OCI-LY3 (cell line): ENCODE measurements around the gene DUSP9.
"Not testable (repeated sequence)": the region's sequence is repeated elsewhere in the genome, so short reads cannot be mapped to it uniquely, and the experiment has no call there.

Source experiments
- H2AFZ ChIP-seq: fragments of 200-600, 300-600 bp; shearing (Covaris generic); 2 replicates; pipeline ENCODE4 v1.6.0; 2014; ENCODE audit warnings: antibody characterized with exemption, low read depth, low read length
- H3K27ac ChIP-seq: fragments of 200-600, 300-600 bp; sonication (generic); 2 replicates; pipeline ENCODE4 v1.5.1; 2014; ENCODE audit warnings: mild to moderate bottlenecking, low read length, moderate library complexity, mixed read lengths
- H3K27me3 ChIP-seq: fragments of 200-600, 300-600 bp; sonication (generic); 2 replicates; pipeline ENCODE4 v1.6.1; 2014; ENCODE audit warnings: low read depth, low read length, mixed read lengths
- H3K36me3 ChIP-seq: fragments of 200-600, 300-600 bp; sonication (generic); replicated peaks from 2 replicates; pipeline ENCODE3; 2014; ENCODE audit warnings: low read depth, low read length, mixed read lengths
- H3K4me1 ChIP-seq: fragments of 300-600, 200-600 bp; sonication (generic); 2 replicates; pipeline ENCODE4 v1.6.1; 2014; ENCODE audit warnings: low read length, mixed read lengths
- H3K4me2 ChIP-seq: fragments of 200-600, 300-600 bp; sonication (generic); 2 replicates; pipeline ENCODE4 v1.6.1; 2014; ENCODE audit warnings: low read length, mixed read lengths
- H3K4me3 ChIP-seq: fragments of 300-600, 200-600 bp; sonication (generic); 2 replicates; pipeline ENCODE4 v1.5.1; 2014; ENCODE audit warnings: antibody characterized with exemption, mild to moderate bottlenecking, low read length, moderate library complexity
- H3K79me2 ChIP-seq: fragments of 300-600, 200-600 bp; shearing (Covaris generic); 2 replicates; pipeline ENCODE4 v1.6.1; 2014; ENCODE audit warnings: mild to moderate bottlenecking, low read length, mixed read lengths
- H3K9ac ChIP-seq: fragments of 300-600, 200-600 bp; shearing (Covaris generic); 2 replicates; pipeline ENCODE4 v1.6.0; 2014; ENCODE audit warnings: mild to moderate bottlenecking, low read length, moderate library complexity
- H3K9me3 ChIP-seq: fragments of 200-600, 300-600 bp; shearing (Covaris generic); 2 replicates; pipeline ENCODE4 v1.6.1; 2014; ENCODE audit warnings: low read length, mixed read lengths; ENCODE audit not compliant: insufficient read depth
- H4K20me1 ChIP-seq: fragments of 200-600, 300-600 bp; sonication (generic); 2 replicates; pipeline ENCODE4 v1.6.1; 2016; ENCODE audit warnings: low read length, mixed read lengths; ENCODE audit not compliant: insufficient read depth
- EZH2phosphoT487 ChIP-seq: fragments of 200-600 bp; shearing (Covaris generic); IDR thresholded peaks from 2 replicates; pipeline ENCODE4 v1.6.1; 2018; ENCODE audit warnings: antibody characterized with exemption, mixed run types, low read depth
- TF ChIP-seq, protein P1 (sequence below): fragments of 200-600, 300-600 bp; sonication (generic); IDR thresholded peaks from 2 replicates; pipeline ENCODE4 v1.5.1; 2014; ENCODE audit warnings: antibody characterized with exemption, low read length, low read depth

DUSP9 gene

GRCh38 chrX:153603131-153603656 is 43.8 kb upstream of the DUSP9 start:
- Histone ChIP-seq H3K9me3 (no peaks in the 10 kb centered on the region), H3K27ac (no peak overlapping the region), H3K36me3 (no peaks in the 10 kb centered on the region), H3K27me3 (no peaks in the 10 kb centered on the region), H3K4me2 (no peak overlapping the region), H3K79me2 (peaks cover 6% of the 10 kb centered on the region), H3K9ac (no peak overlapping the region), H3K4me1 (peaks cover 6% of the 10 kb centered on the region), H4K20me1 (no peaks in the 10 kb centered on the region), H2AFZ (no peak overlapping the region), H3K4me3 (no peak overlapping the region)
- no peak for TF ChIP-seq EZH2phosphoT487
- TF ChIP-seq, protein P1, sequence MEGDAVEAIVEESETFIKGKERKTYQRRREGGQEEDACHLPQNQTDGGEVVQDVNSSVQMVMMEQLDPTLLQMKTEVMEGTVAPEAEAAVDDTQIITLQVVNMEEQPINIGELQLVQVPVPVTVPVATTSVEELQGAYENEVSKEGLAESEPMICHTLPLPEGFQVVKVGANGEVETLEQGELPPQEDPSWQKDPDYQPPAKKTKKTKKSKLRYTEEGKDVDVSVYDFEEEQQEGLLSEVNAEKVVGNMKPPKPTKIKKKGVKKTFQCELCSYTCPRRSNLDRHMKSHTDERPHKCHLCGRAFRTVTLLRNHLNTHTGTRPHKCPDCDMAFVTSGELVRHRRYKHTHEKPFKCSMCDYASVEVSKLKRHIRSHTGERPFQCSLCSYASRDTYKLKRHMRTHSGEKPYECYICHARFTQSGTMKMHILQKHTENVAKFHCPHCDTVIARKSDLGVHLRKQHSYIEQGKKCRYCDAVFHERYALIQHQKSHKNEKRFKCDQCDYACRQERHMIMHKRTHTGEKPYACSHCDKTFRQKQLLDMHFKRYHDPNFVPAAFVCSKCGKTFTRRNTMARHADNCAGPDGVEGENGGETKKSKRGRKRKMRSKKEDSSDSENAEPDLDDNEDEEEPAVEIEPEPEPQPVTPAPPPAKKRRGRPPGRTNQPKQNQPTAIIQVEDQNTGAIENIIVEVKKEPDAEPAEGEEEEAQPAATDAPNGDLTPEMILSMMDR, result no peak

DNA sequence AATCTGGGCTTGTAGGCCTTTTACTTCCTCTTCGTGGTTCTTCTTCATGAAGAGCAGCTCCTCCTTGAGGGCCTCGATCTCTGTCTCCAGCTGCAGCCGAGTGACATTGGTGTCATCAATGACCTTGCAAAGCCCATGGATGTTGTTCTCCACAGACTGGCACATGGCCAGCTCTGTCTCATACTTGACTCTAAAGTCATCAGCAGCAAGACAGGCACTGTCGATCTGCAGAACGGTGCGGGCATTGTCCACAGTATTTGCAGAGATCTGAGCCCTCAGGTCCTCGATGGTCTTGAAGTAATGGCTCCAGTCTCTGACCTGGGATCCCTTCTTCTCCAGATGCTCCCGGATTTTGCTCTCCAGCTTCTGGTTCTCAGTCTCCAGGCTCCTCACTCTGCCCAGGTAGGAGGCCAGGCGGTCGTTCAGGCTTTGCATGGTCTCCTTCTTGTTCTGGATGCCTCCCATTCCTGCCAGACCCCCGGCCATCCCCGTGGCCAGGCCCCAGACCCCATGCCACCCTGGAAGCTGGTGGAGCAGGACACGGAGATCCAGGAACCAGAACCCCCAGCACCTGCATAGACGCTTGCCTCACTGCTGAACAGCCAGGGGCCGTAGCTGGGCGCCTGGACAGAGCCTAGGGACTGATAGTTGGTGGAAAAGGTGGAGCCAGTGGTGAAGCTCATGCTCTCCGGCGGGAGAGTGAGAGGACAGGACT is 42.2 kb upstream of the DUSP9 start:
- H3K4me2 ChIP-seq, H3K9me3 ChIP-seq, H3K9ac ChIP-seq, H3K27me3 ChIP-seq, H4K20me1 ChIP-seq, H3K27ac ChIP-seq, H3K36me3 ChIP-seq, H3K79me2 ChIP-seq, H2AFZ ChIP-seq, H3K4me3 ChIP-seq: not testable (repeated sequence)
- peaks cover 12% of the 10 kb centered on the region for H3K4me1 ChIP-seq

- Histone ChIP-seq H3K27me3 (no peaks in the 10 kb centered on the region), H3K27ac (no peak overlapping the region), H4K20me1 (no peaks in the 10 kb centered on the region), H3K4me1 (peaks cover 19% of the 10 kb centered on the region), H3K36me3 (no peaks in the 10 kb centered on the region), H3K4me2 (no peak overlapping the region), H3K9me3 (no peaks in the 10 kb centered on the region), H3K9ac (no peak overlapping the region), H3K79me2 (no peaks in the 10 kb centered on the region), H2AFZ (no peak overlapping the region), H3K4me3 (no peak overlapping the region)
- TF ChIP-seq EZH2phosphoT487, result no peak
- TF ChIP-seq, protein P1, result no peak
Measured at GRCh38 chrX:153606503-153606902, 40.5 kb upstream of the DUSP9 start.

DNA sequence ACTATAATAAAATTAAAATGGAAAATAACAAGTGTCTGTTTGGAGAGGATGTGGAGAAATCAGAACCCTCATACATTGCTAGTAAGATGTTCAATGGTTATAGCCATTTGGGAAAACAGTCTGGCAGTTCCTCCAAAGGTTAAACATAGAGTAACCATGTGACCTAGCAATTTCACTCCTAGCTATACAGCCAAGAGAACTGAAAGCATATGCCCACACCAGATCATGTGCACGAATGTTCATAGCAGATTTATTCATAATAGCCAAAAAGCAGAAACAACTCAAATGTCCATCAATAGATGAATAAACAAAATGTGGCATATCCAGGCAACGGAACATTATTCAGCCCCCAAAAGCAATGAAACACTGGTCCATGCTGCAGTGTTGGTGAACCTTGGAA is 38.6 kb upstream of the DUSP9 start:
- H3K4me2 ChIP-seq, result no peak overlapping the region
- no peak for TF ChIP-seq EZH2phosphoT487
- TF ChIP-seq, protein P1, result no peak
- no peaks in the 10 kb centered on the region for H3K9me3 ChIP-seq
- no peak overlapping the region for H3K4me3 ChIP-seq
- no peaks in the 10 kb centered on the region for H4K20me1 ChIP-seq
- no peak overlapping the region for H3K9ac ChIP-seq
- no peak overlapping the region for H3K27ac ChIP-seq
- H3K27me3 ChIP-seq, result peaks cover 8% of the 10 kb centered on the region
- H2AFZ ChIP-seq, result no peak overlapping the region
- H3K36me3 ChIP-seq, result no peaks in the 10 kb centered on the region
- H3K4me1 ChIP-seq, result peaks cover 36% of the 10 kb centered on the region
- no peaks in the 10 kb centered on the region for H3K79me2 ChIP-seq
